HG02970 (cell line): Measurements from ENCODE around the gene PRM2.

Experiments
- ATAC-seq: cut with Tn5 transposase; IDR thresholded peaks from one replicate; pipeline ENCODE4 v1.9.1; 2021; ENCODE audit warnings: mild to moderate bottlenecking, moderate library complexity, moderate number of reproducible peaks; ENCODE audit not compliant: unreplicated experiment, low FRiP score

The PRM2 gene

GRCh38 chr16:11308493-11309283, 32.4 kb upstream of the PRM2 start:
- ATAC-seq, result no peak

- ATAC-seq, result no peak
Observed at GRCh38 chr16:11307639-11308492, 31.6 kb upstream of the PRM2 start.

GRCh38 chr16:11306997-11307638, 30.8 kb upstream of the PRM2 start:
- ATAC-seq, result no peak

GRCh38 chr16:11306381-11306780, 30.1 kb upstream of the PRM2 start:
- ATAC-seq, result no peak

GRCh38 chr16:11303405-11304138, 27.3 kb upstream of the PRM2 start:
- no peak for ATAC-seq

GRCh38 chr16:11302977-11303376, 26.7 kb upstream of the PRM2 start:
- ATAC-seq, result no peak

- no peak for ATAC-seq
Observed at GRCh38 chr16:11301645-11302501, 25.6 kb upstream of the PRM2 start.

- ATAC-seq, result no peak
Observed at GRCh38 chr16:11300560-11300892, 24.2 kb upstream of the PRM2 start.

- no peak for ATAC-seq
Observed at GRCh38 chr16:11299865-11300559, 23.7 kb upstream of the PRM2 start.

GRCh38 chr16:11298950-11299547, 22.8 kb upstream of the PRM2 start:
- ATAC-seq, result peak; percentile 39

GRCh38 chr16:11298143-11298900, 22.0 kb upstream of the PRM2 start:
- no peak for ATAC-seq

- ATAC-seq, result peak; percentile 64
Observed at GRCh38 chr16:11297492-11298142, 21.3 kb upstream of the PRM2 start.

GRCh38 chr16:11296706-11297491, 20.6 kb upstream of the PRM2 start:
- ATAC-seq, result no peak

- ATAC-seq, result no peak
Observed at GRCh38 chr16:11296351-11296705, 20.0 kb upstream of the PRM2 start.

GRCh38 chr16:11295672-11296071, 19.4 kb upstream of the PRM2 start:
- no peak for ATAC-seq

- ATAC-seq, result no peak
Observed at GRCh38 chr16:11292076-11292748, 15.9 kb upstream of the PRM2 start.
